Measurements from ENCODE around the gene XYLT1. TPM values are rescaled to one million over a fixed set of nuclear protein-coding genes. Genes with fewer than 3 reads are reported as not detected.

The XYLT1 gene
- total RNA-seq, 1 donor from 2014 or later = 1.6 TPM

GRCh38 chr16:17374668-17375255 lies 96.0 kb downstream of the XYLT1 start:
- Histone ChIP-seq H3K36me3 (ENCODE audit: control insufficient read depth, insufficient read depth, low read length) (no peaks in the 10 kb centered on the region), H3K27me3 (ENCODE audit: control insufficient read depth, insufficient read depth, low read length) (no peaks in the 10 kb centered on the region), H3K4me3 (ENCODE audit: low read depth, low read length) (no peak overlapping the region)
- no peak for TF ChIP-seq CTCF (IDR thresholded peaks at IDR 0.05; ENCODE audit: insufficient read depth, low read length, poor library complexity, severe bottlenecking)
- no peak for DNase-seq (ENCODE audit: low read depth)

DNA sequence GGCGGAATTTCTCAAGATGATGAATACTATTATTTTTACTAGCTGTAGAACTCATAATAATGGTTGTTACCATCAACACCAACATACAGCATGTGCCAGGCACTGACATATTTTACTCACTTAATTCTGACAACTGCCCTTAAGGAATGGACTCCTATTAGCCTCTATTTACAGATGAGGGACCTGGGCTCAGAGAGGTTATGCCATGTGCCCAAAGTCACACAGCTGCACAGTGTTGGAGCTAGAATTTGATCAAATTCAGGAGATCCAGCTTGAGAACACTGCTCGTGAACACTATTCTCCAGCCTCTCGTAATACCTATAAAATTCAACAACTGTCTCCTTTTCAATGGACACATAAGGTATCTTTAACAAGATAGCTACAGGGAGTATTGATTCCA lies 97.2 kb downstream of the XYLT1 start:
- H3K4me3 ChIP-seq (ENCODE audit: low read depth, low read length) = no peak overlapping the region
- H3K27me3 ChIP-seq (ENCODE audit: control insufficient read depth, insufficient read depth, low read length) = no peaks in the 10 kb centered on the region
- no peaks in the 10 kb centered on the region for H3K36me3 ChIP-seq (ENCODE audit: control insufficient read depth, insufficient read depth, low read length)
- no peak for TF ChIP-seq CTCF (IDR thresholded peaks at IDR 0.05; ENCODE audit: insufficient read depth, low read length, poor library complexity, severe bottlenecking)
- DNase-seq (ENCODE audit: low read depth) = no peak

DNA sequence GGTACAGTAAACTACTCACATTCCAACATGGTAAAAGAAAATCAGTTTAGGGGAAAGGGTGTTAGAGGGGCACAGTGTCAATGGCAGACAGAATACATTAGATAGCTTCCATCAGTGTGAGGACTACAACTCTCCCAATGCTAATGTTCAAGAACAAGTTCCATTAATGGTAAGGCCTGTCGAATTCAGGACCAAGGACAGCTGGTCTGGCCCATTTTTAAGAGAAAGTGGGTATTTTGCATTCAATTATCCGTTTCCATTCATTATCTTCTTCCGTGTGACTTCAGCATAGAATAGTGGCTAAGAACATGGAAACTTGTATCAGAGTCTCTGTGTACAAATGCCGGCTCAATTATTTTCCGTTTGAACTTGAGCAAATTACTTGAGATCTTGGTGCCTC lies 98.4 kb downstream of the XYLT1 start:
- no peak for TF ChIP-seq CTCF (IDR thresholded peaks at IDR 0.05; ENCODE audit: insufficient read depth, low read length, poor library complexity, severe bottlenecking)
- DNase-seq (ENCODE audit: low read depth) = no peak
- H3K27me3 ChIP-seq (ENCODE audit: control insufficient read depth, insufficient read depth, low read length) = no peaks in the 10 kb centered on the region
- no peaks in the 10 kb centered on the region for H3K36me3 ChIP-seq (ENCODE audit: control insufficient read depth, insufficient read depth, low read length)
- no peak overlapping the region for H3K4me3 ChIP-seq (ENCODE audit: low read depth, low read length)

DNA sequence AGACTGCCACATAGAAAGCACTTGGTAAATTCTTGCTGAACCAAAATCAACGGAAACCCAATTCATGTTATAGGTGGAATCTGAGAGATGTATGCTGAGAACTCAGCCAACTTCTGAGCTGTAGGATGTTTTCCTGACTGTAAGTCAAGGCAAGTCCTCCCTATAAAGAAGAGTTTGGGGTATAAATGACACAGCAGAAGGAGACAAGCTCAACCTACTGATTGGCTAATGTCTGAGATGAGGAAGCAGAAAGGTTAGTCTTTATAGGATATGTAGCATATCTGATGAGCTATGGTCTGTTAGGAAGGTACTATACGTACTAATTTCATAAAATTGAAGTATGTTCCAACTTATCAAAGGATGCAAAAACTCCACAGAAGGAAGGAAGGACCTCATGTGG lies 99.5 kb downstream of the XYLT1 start:
- TF ChIP-seq CTCF (IDR thresholded peaks at IDR 0.05; ENCODE audit: insufficient read depth, low read length, poor library complexity, severe bottlenecking) = no peak
- no peak for DNase-seq (ENCODE audit: low read depth)
- no peak overlapping the region for H3K4me3 ChIP-seq (ENCODE audit: low read depth, low read length)
- no peaks in the 10 kb centered on the region for H3K27me3 ChIP-seq (ENCODE audit: control insufficient read depth, insufficient read depth, low read length)
- H3K36me3 ChIP-seq (ENCODE audit: control insufficient read depth, insufficient read depth, low read length) = no peaks in the 10 kb centered on the region

DNA sequence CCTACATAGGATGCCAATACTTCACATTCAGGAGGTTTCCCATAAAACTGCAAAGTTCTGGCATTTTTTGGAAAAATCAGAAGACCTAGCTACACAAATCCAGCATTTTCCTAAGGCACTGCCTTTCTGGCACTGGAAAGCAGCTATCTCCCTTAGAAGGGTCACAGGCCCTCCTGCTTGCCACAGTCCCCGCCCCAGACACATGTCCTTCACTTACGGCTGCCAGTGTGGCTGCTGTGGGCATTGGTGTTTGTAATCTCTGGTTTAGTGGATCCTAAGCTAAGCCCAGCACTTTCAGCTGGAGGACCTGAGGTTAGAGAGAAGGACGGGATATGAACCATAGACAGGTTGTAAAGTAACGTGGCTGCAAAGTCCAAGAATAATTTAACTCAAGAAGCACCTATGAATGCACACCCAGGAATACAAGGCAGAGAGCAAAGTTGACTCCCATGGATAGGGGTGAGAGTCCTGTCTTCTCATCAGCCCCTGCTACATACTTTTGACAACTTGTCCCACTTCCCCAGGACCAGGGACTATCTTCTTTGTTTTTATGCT lies 100.0 kb downstream of the XYLT1 start:
- Histone ChIP-seq H3K36me3 (ENCODE audit: control insufficient read depth, insufficient read depth, low read length) (no peaks in the 10 kb centered on the region), H3K27me3 (ENCODE audit: control insufficient read depth, insufficient read depth, low read length) (no peaks in the 10 kb centered on the region), H3K4me3 (ENCODE audit: low read depth, low read length) (no peak overlapping the region)
- no peak for TF ChIP-seq CTCF (IDR thresholded peaks at IDR 0.05; ENCODE audit: insufficient read depth, low read length, poor library complexity, severe bottlenecking)
- DNase-seq (ENCODE audit: low read depth) = no peak

- Histone ChIP-seq H3K36me3 (ENCODE audit: control insufficient read depth, insufficient read depth, low read length) (no peaks in the 10 kb centered on the region), H3K4me3 (ENCODE audit: low read depth, low read length) (no peak overlapping the region), H3K27me3 (ENCODE audit: control insufficient read depth, insufficient read depth, low read length) (no peaks in the 10 kb centered on the region)
- TF ChIP-seq CTCF (IDR thresholded peaks at IDR 0.05; ENCODE audit: insufficient read depth, low read length, poor library complexity, severe bottlenecking) = no peak
- DNase-seq (ENCODE audit: low read depth) = no peak
Observed at GRCh38 chr16:17370223-17370707, 100.5 kb downstream of the XYLT1 start.
